GM18505 (cell line): ENCODE measurements around the gene SF3B3.

Source experiments
- ATAC-seq: cut with Tn5 transposase; IDR thresholded peaks from one replicate; pipeline ENCODE4 v1.9.1; 2021; ENCODE audit not compliant: unreplicated experiment
- POLR2A ChIP-seq: IDR thresholded peaks from 4 replicates; pipeline ENCODE4 v1.6.1; 2011; ENCODE audit warnings: borderline replicate concordance; ENCODE audit not compliant: insufficient read depth, insufficient read length; ENCODE audit errors: extremely low read depth

Gene SF3B3

DNA sequence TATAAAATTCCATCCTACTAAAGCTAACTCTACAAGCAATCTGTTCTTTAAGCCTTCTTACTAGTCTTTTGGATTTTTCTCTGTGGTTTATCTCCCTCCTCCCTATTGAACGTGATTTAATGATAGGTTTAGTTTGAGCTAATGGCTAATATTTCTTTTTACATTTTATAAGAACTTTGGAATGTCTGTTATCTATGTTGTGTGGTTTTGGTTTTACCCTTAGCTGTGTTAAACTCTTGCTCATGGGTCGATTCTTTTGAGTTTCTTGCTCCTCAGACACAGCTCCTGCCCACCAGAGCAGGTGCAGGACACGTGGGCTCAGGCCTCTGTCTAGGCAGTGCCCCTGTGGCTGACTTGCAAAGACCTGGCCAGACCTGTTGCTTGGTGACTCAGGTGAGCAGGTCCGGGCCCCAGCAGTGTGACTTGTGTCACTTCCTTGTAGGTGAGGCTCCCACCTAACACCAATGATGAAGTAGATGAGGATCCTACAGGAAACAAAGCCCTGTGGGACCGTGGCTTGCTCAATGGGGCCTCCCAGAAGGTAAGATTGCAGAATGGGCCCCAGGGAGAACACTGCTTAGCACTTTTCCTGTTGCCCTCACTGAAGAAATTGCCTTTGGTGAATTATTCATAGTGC lies 45.1 kb downstream of the SF3B3 start:
- no peak for ATAC-seq

DNA sequence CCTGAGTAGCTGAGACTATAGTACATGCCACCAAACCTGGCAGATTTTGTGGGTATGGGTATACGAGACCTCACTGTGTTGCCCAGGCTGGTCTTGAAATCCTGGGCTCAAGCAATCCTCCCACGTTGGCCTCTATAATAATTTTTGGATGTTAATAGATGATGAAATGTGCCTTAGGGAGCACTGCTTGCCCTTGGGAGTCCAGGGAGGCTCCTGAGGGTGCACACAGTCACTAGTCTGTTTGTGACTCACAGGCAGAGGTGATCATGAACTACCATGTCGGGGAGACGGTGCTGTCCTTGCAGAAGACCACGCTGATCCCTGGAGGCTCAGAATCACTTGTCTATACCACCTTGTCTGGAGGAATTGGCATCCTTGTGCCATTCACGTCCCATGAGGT lies 46.1 kb downstream of the SF3B3 start:
- TF ChIP-seq POLR2A: no peak
- ATAC-seq: no peak

More for the DNA sequence above, 45.1 kb downstream of the SF3B3 start:
- TF ChIP-seq POLR2A: no peak

DNA sequence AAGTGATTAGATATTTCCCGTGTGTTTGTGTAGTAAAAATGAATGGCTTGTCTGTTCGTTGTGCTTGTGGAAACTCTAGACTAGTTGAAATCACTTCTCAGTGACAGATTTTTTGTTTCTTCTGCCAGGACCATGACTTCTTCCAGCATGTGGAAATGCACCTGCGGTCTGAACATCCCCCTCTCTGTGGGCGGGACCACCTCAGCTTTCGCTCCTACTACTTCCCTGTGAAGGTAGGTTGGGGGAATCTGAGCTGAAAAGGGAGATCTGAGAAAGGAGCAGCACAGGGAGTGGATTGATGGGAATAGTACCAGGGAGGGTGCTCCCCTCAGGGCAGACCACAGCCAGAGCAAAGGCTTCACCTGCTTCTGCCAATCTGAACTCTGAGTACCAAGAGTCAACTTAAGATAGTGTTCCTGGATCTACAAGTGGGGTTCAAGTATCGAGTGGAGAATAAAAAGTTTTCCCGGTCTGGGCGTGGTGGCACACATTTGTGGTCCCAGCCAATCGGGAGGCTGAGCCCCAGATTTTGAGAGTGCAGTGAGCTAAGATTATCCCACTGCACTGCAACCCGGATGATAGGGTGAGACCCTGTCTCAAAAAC lies 47.5 kb downstream of the SF3B3 start:
- TF ChIP-seq POLR2A: no peak
- no peak for ATAC-seq

DNA sequence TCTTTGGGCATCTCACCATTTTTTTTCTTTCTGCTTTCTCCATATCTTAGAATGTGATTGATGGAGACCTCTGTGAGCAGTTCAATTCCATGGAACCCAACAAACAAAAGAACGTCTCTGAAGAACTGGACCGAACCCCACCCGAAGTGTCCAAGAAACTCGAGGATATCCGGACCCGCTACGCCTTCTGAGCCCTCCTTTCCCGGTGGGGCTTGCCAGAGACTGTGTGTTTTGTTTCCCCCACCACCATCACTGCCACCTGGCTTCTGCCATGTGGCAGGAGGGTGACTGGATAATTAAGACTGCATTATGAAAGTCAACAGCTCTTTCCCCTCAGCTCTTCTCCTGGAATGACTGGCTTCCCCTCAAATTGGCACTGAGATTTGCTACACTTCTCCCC lies 48.0 kb downstream of the SF3B3 start:
- ATAC-seq: no peak
- TF ChIP-seq POLR2A: no peak

DNA sequence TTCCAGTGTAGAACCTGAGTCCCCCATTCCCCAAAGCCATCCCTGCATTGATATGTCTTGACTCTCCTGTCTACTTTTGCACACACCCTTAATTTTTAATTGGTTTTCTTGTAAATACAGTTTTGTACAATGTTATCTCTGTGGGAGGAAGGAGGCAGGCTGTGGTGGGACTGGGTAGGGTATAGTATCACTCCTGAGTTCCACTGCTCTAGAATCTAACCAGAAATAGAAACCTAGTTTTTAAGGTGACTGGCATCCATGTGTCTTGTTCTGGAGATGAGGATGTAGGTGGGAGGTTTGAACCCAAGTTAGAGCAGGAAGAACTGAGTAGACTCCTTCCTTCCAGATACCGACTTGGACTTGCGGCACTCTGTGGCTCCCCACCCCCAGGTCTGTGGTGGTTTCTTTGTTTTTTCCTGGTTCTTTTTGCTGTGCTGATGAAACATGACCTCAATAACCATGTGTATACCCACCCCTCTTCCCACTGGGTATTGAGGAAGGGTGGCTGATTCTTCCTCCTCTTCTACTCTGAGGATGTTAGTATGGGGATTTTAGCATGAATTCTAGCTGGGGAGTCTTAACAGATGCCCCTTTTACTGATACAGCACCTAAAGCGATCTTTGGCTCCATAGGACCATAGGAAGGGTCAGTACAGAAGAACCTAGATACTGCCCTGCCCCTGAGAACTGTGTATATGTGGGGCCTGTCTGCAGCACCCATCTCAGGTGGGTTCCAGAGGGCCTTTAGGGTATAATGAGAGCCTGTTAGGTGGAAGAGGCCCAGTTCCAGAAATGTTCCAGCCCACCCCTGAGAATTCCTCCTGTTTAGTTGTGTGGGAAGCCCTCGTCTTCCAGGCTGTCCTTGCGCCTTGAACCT lies 48.7 kb downstream of the SF3B3 start:
- TF ChIP-seq POLR2A: no peak
- ATAC-seq: no peak

DNA sequence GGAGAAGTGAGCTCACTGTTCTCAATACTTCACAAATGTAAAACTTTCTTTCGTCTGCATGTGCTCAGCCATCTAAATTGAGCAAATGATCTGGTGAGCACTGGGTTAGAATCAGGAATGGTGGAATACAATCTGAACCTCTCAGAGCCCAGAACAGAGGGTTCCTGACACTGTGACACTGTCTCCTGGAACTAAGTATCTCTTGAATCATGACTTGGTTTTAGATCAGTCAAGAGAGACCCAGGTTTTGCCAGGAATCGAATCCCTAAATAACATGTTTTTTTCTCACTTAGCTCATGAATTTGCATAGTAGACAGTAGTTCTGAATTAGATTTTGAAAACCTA lies 49.3 kb downstream of the SF3B3 start:
- no peak for ATAC-seq
- no peak for TF ChIP-seq POLR2A

DNA sequence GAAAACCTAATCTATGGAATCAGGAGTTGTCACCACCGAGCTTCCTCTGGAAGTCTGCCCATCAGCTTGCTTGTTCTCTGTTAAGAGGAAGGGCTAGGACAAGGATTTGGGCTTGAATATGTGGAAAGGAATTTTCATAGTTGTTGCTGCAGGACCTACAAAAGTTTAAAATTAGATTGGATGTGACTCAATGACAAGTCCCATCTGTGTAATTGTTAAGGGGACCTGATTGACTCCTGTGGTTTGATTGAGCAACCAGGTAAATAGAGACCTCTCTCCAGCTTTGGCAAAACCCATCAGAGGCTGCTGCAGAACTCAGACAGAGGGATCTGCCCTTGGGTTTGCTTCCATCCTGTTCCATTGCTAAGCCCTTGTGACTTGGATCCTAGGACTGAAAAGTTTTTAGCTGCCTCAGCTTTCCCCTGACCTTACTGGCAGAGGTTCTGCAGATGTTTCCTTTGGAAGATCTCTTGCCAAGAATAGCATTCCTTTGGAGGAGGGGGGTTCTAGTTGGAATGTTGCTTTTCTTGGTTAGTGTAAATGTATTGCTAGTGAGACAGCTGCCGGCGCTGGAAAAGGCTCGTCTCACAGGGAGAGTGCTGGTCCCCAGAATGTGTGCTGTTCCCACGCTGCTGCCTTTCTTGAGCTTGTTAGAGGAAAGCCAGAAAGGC lies 50.0 kb downstream of the SF3B3 start:
- TF ChIP-seq POLR2A: no peak
- ATAC-seq: no peak

DNA sequence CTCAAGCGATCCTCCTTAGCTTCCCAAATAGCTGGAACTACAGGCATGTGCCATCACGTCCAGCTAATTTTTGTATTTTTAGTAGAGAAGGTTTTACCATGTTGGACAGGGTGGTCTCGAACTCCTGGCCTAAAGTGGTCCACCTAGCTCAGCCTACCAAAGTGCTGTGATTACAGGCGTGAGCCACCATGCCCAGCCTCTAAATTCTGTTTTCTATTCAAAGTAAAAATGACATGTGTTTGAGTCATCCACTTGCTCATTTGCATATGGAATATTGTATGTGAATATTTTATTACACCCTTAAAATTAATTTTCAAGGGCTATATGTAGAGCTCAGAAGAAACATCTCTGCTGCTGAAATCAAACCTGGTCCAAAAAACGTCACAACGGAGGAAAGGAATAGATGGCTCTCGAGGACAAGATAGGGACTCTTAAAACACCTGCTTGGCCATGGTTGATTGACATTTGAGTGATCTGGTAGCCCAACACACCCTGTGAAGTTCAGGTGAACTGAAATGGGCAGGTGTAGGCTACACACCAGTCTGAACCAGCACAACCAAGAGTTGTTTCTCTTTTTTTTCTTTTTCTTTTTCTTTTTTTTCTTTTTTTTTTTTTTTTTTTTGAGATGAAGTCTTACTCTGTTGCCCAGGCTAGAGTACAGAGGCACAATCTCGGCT lies 51.1 kb downstream of the SF3B3 start:
- ATAC-seq: no peak
- no peak for TF ChIP-seq POLR2A

DNA sequence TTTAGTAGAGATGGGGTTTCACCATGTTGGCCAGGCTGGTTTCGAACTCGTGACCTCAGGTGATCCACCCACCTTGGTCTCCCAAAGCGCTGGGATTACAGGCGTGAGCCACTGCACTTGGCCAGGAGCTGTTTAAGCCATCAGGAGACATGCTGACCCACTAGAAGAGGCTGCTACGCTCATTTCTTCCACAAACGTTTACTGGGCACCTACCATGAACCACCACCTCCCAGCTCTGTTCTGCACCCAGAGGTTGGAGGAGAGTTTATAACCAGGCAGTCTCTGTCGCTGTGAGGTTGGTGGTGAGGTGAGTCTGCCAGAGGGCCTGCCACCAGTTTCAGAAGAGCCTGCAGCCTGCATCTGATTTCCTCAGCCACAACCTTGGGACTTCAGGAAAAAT lies 51.8 kb downstream of the SF3B3 start:
- ATAC-seq: no peak
- no peak for TF ChIP-seq POLR2A

DNA sequence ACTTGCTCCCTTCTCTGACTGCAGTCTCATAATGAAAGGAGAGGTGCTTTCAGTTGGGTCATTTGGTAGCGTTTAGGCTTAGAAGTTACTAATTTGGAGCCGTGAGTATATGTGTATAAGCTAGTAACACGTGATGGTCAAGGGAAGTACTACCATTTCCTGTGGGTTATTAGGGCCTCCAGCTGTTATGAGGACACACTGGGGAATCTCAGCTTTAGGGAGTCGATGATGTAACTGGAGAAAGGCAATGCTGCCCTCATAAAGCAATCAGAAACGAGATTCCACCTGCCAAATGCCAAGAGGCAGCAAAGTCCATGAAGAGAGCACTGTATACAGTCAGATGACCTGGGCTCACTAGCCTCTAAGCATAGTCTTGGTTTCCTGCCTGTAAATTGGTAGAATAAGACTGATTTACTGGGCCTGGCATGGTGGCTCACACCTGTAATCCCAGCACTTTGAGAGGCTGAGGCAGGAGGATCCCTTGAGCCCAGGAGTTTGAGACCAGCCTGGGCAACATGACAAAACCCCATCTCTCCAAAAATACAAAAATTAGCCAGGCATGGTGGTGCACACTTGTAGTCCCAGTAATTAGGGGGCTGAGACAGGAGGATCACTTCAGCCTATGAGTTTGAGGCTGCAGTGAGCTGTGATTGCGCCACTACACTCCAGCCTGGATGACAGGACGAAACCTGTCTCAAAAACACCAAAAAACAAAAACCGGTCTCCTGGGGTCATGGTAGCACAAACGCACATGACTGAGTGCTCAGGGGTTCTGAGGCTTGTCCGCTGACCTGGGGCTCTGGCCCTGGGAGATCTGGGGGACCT lies 53.0 kb downstream of the SF3B3 start:
- TF ChIP-seq POLR2A: peak; percentile 28

DNA sequence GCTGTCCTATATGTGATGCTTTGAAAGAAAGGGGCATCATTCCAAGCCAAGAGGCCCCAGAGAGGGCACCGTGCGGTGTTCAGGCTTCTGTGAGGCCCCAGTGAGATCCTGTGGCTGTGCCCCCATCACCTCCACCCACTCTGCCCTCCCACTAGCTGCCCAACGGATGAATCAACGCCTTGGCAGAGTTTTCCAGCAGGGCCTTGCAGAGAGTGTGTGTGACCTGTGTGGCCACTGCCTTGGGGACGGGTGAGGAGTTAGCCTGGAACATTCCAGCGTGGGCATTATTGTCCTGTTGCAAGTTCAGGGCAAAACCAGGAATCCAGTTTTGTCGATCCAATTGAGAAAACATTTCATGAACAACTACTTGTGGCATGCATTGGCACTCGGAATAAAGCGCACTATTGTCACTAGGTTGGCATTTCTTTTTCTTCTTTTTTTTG lies 53.7 kb downstream of the SF3B3 start:
- no peak for TF ChIP-seq POLR2A
- ATAC-seq: no peak

More for the DNA sequence above, 53.0 kb downstream of the SF3B3 start:
- no peak for ATAC-seq

DNA sequence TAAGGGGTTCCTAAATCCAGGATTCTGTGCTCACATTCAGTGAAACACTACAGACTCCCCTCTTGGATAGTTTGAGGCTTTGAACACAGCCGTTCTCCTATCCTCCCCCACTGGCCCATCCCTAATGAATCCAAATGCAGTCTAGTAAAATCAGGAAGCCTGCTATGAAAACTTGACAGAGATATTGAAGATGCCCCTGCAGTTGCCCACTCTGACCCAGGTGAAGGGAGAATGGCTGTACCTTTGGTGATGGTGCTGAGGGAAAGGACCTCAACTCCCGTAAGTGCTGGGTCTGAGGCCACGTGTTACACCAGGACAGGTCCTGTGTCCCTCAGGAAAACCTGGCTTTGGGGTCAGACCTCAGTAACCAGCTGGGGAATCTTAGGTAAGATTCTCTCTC lies 54.4 kb downstream of the SF3B3 start:
- no peak for TF ChIP-seq POLR2A
- ATAC-seq: no peak
